ENCODE results near the gene FKBP10. TPM values are rescaled to one million over a fixed set of nuclear protein-coding genes. Genes with fewer than 3 reads are reported as not detected.
"Not testable (repeated sequence)": the region's sequence is repeated elsewhere in the genome, so short reads cannot be mapped to it uniquely, and the experiment has no call there.

FKBP10 gene
- total and polyA plus RNA-seq, 2 experiments from 2014 or later: 88.0 to 290 TPM

GRCh38 chr17:41824086-41824485 is 11.3 kb downstream of the FKBP10 start:
- H3K36me3 ChIP-seq (replicated peaks; ENCODE audit: insufficient read depth, low read depth): no peaks in the 10 kb centered on the region
- 62% methylated on average over 7 of the region's 7 CpGs for WGBS (ENCODE audit: low lambda C conversion rate, missing lambda C conversion rate)

DNA sequence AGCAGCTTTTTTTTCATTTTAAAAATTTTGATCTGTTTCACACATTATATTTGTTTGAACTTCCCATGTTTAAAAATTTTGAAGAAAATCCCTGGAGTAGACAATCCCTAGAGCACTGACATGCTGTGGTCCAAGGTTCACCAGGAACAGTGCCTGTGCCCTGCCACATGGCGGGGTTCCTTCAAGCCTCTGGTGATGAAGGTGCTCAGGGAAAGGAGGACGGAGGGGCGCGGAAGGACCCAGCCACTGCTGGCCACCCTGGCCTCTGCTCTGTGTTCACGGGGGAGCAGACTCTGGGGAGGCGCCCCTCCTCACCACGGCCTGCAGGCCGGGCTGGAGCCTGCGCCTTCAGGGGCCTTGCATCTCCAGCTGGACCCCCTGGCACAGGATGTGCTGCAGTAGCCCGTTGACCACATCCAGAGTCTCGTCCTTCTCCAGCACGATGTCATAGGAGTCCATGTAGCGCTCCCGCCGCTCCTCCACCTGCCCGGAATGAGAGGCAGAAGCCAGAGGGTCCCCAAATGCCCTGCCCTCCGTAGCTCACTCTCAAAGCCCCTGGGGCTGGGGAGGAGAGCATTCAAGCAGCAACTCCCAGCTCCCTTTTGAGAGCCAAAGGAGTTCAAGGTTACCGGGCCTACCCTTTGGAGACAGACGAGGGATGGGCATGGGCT is 12.5 kb downstream of the FKBP10 start:
- Histone ChIP-seq H2AFZ (no peak overlapping the region), H3K27ac (no peak overlapping the region), H3K4me2 (no peak overlapping the region), H3K4me1 (ENCODE audit: insufficient read depth) (no peaks in the 10 kb centered on the region), H3K9me2 (replicated peaks; ENCODE audit: insufficient read depth) (no peaks in the 10 kb centered on the region), H3K4me3 (no peak overlapping the region), H4K20me1 (ENCODE audit: insufficient read depth, poor library complexity, severe bottlenecking) (no peaks in the 10 kb centered on the region), H3K36me3 (replicated peaks; ENCODE audit: insufficient read depth, low read depth) (no peaks in the 10 kb centered on the region), H3K9me3 (ENCODE audit: low read depth) (no peaks in the 10 kb centered on the region), H3K79me2 (no peaks in the 10 kb centered on the region), H3K27me3 (no peaks in the 10 kb centered on the region)
- WGBS (ENCODE audit: low lambda C conversion rate, missing lambda C conversion rate): 93% methylated on average over 16 of the region's 19 CpGs
- DNase-seq (ENCODE audit: low spot score): no peak
- TF ChIP-seq EZH2 (IDR thresholded peaks at IDR 0.05; ENCODE audit: borderline replicate concordance) (no peak), EZH2phosphoT487 (IDR thresholded peaks at IDR 0.05; ENCODE audit: low read depth, severe bottlenecking, unreplicated experiment) (no peak), CTCF (IDR thresholded peaks at IDR 0.05; ENCODE audit: poor library complexity) (no peak)

More at GRCh38 chr17:41824086-41824485, 11.3 kb downstream of the FKBP10 start:
- Histone ChIP-seq H3K9me3 (ENCODE audit: low read depth) (no peaks in the 10 kb centered on the region), H4K20me1 (ENCODE audit: insufficient read depth, poor library complexity, severe bottlenecking) (no peaks in the 10 kb centered on the region), H3K4me2 (no peak overlapping the region), H3K27ac (no peak overlapping the region), H3K4me1 (ENCODE audit: insufficient read depth) (no peaks in the 10 kb centered on the region), H3K79me2 (no peaks in the 10 kb centered on the region), H3K9me2 (replicated peaks; ENCODE audit: insufficient read depth) (no peaks in the 10 kb centered on the region), H3K4me3 (no peak overlapping the region), H2AFZ (no peak overlapping the region), H3K27me3 (no peaks in the 10 kb centered on the region)
- no peak for DNase-seq (ENCODE audit: low spot score)
- TF ChIP-seq CTCF (IDR thresholded peaks at IDR 0.05; ENCODE audit: poor library complexity) (no peak), EZH2phosphoT487 (IDR thresholded peaks at IDR 0.05; ENCODE audit: low read depth, severe bottlenecking, unreplicated experiment) (no peak), EZH2 (IDR thresholded peaks at IDR 0.05; ENCODE audit: borderline replicate concordance) (no peak)

GRCh38 chr17:41829961-41830360 is 17.2 kb downstream of the FKBP10 start:
- DNase-seq (ENCODE audit: low spot score); H2AFZ ChIP-seq; H4K20me1 ChIP-seq (ENCODE audit: insufficient read depth, poor library complexity, severe bottlenecking); H3K4me1 ChIP-seq (ENCODE audit: insufficient read depth); H3K79me2 ChIP-seq; H3K4me2 ChIP-seq; H3K9me3 ChIP-seq (ENCODE audit: low read depth); H3K36me3 ChIP-seq (replicated peaks; ENCODE audit: insufficient read depth, low read depth); H3K27ac ChIP-seq; H3K4me3 ChIP-seq; H3K9me2 ChIP-seq (replicated peaks; ENCODE audit: insufficient read depth); H3K27me3 ChIP-seq: not testable (repeated sequence)
- WGBS (ENCODE audit: low lambda C conversion rate, missing lambda C conversion rate): 88% methylated on average over 10 of the region's 10 CpGs

- TF ChIP-seq EZH2phosphoT487 (IDR thresholded peaks at IDR 0.05; ENCODE audit: low read depth, severe bottlenecking, unreplicated experiment) (no peak), EZH2 (IDR thresholded peaks at IDR 0.05; ENCODE audit: borderline replicate concordance) (no peak)
- H3K4me2 ChIP-seq: peak overlapping the region; percentile 97
- no peaks in the 10 kb centered on the region for H3K9me3 ChIP-seq (ENCODE audit: low read depth)
- H3K27ac ChIP-seq: no peak overlapping the region
- H3K9me2 ChIP-seq (replicated peaks; ENCODE audit: insufficient read depth): no peaks in the 10 kb centered on the region
- peaks cover 18% of the 10 kb centered on the region for H3K79me2 ChIP-seq
- peak overlapping the region; percentile 100 for H2AFZ ChIP-seq
- H3K27me3 ChIP-seq: no peaks in the 10 kb centered on the region
- H4K20me1 ChIP-seq (ENCODE audit: insufficient read depth, poor library complexity, severe bottlenecking): no peaks in the 10 kb centered on the region
- DNase-seq (ENCODE audit: low spot score): no peak
- no peaks in the 10 kb centered on the region for H3K36me3 ChIP-seq (replicated peaks; ENCODE audit: insufficient read depth, low read depth)
- H3K4me1 ChIP-seq (ENCODE audit: insufficient read depth): no peaks in the 10 kb centered on the region
- peak overlapping the region; percentile 97 for H3K4me3 ChIP-seq
- 15% methylated on average over 13 of the region's 13 CpGs for WGBS (ENCODE audit: low lambda C conversion rate, missing lambda C conversion rate)
Measured at GRCh38 chr17:41835214-41835799, 22.5 kb downstream of the FKBP10 start.

Data from hepatocyte (in vitro differentiated cells).